Activated CD8-positive, alpha-beta memory T cell treated with anti-CD3 and anti-CD28 coated beads for 48 hours (primary cell): ENCODE measurements around the gene CD69.
"Not testable (repeated sequence)": the region's sequence is repeated elsewhere in the genome, so short reads cannot be mapped to it uniquely, and the experiment has no call there.

Source experiments
- DNase-seq, 3 experiments: peaks; one replicate each; pipeline ENCODE4 v3.0.0-alpha.2; 2020; ENCODE audit warnings: low read depth in 2 of 3, low spot score in 2 of 3

CD69 gene

DNA sequence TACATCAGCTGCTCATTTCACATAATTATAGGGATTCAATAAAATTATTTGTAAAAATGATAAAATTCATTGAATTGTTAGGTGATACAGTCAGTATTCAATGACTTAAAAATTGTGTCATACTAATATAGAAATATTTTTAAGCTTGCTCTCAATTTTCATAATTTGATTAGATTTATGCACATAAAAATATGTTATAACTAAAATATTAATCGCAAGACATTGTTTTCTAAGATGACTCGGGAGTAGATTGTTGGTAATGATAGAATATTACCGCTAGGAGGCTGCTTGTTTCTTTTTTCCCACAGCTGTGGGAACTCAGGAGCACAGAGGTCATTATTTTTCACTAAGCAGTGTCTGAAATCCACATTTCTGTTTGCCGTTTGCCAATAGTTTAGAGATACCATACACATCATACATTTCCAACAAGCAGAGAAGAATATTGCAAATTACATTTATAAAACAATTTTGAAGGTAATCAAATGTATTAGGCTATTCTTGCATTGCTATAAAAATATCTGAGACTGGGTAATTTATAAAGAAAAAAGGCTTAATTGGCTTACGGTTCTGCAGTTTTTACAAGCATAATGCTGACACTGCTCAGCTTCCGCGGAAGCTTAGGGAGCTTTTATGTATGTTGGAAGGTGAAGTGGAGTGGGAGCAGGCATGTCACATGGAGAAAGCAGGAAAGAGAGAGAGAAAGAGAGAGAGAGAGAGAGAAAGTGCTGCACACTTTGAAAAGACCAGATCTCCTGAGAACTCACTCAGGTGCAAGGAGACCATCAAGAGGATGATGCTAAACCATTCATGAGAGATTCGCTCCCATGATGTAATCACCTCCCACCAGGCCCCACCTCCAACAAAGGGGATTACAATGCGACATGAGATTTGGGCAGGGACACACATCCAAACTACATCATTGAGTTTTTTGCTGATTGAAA, 9.2 kb downstream of the CD69 start:
- no peak for DNase-seq

DNA sequence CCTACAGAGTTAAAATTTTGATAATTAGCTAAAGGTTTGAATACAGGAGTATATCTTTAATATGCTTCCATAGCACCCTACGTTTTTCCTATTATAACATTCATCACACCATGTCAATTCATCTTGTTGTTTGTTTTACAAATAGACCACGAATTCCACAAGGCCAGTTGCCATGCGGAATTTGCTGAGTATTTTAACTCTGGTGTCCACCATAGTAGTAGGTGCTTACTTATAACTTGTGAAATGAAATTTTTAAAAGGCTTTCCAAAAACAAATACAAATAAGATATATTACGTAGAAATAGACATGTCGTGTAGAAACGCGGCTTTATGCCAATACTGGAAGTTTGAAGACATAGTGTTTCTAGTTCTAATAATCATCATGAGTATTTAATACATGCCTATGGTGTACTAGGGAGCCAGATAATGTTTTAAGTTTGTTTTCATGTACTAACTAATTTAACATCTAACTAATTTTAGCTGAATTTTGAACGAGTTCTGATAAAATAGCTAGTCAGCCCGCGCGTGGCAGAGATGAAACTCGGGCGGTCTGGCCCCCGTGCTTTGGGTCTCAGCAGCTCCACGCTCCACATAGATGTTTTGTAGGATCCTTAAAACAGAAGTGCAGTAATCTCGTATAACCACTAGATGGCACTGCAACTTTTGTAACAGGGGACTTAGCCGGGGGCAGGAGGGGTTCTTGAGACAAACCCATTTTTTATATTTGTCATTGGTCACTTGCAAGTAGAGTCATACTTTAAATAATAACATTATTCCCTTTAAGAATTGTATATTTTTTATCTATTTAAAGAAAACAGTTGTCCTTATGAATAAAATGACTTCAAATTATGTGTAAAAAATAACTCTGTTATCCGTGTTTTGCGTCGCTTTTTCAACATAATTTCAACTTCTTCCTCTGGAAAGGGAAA, 10.2 kb downstream of the CD69 start:
- no peak for DNase-seq

DNA sequence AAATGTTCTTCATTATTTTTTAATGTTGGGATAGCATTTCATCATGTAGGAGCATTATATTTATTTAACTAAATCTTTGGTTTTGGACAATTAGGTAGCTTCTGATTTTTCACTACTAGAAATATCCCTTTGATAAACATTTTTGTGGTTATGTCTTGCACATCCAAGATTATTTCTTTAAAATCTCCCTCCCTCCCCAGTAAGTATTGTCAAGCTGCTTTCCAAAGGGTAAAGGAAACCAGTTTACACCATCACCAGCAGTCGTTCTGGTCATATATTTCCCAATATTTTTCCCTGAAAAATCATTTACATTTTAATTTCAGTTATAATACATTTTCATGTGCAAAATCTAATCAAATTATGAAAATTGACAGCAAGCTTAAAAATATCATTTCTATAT, 11.1 kb downstream of the CD69 start:
- no peak for DNase-seq

DNA sequence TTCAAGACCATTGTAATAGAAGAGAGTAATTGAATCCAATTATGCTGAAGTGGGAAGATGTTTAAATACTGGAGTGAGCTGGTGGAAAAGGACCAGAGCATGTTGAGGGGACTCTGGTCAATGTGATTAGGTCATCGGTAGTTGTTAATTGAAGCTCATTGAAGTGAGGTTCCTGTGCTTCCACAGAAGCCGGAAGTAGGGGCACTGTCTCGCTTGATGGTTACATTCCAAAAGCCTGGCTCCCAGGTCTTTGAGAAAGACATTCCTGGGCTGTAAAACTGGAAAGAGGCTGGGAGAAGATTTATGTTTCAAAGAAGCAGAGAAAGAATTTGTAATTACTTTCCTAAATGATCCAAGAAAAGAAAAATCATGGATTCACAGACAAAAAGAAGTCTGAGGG, 15.5 kb downstream of the CD69 start:
- no peak for DNase-seq

DNA sequence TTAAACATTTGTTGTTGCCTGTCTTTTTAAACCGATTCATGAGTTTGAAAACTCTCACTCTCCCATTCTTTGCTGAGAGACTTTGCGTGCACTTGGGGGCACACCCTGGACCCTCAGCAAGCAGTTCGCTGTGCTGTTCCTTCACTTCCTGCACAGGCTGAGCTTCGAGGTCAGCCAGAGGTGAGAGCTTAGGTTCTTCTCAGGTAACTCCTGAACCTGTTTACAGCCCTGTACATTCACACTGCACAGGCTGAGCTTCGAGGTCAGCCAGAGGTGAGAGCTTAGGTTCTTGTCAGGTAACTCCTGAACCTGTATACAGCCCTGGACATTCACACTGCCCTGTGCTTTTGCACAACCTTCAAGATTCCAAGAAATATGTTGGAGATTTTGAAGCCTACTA, 18.0 kb downstream of the CD69 start:
- no peak for DNase-seq

DNA sequence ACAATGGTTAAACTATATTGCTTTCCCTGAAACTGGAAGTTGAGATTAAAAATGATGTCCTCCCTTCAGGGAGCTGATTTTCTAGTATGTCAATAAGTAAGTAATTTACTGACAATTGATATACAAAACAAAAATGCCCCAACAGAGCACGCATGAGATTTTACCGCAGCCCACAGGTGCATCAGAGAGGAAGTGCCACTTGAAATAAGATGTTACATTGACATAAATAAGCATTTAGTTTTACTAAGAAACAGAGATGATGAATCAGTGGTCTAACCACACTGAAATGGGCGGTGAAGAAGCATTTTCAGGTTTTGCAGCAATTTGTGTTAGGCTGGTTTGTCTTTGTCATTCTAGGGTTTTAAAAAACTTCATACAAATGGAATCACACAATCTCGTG, 19.0 kb downstream of the CD69 start:
- DNase-seq: no peak

DNA sequence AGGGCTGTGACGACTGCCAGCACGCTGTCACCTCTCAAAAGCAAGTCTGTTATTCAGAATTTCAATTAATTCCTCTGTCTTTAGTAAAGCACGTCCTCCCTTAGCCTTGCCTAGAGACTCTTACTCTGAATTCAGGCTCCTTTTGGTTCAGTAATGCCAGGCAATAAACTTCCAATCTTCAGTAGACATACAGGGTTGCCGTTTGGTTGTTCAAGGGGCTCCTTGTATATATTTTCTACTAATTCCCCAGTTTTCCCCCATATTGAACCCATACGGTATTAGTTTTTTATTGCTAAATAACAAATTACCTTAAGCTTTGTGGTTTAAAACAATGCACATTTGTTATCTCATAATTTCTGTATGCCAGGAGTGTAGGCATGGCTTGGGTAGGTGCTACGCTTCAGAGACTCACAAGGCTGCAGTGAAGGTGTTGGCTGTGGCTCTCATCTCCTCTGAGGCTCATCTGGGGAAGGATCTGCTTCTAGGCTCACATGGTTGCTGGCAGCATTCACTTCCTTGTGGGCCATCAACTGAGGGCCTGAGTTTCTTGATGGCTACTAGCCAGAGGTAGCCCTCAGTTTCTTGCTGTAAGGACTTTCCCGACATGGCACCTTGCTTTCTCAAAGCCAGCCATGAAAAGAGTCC, 20.5 kb downstream of the CD69 start:
- DNase-seq: no peak

DNA sequence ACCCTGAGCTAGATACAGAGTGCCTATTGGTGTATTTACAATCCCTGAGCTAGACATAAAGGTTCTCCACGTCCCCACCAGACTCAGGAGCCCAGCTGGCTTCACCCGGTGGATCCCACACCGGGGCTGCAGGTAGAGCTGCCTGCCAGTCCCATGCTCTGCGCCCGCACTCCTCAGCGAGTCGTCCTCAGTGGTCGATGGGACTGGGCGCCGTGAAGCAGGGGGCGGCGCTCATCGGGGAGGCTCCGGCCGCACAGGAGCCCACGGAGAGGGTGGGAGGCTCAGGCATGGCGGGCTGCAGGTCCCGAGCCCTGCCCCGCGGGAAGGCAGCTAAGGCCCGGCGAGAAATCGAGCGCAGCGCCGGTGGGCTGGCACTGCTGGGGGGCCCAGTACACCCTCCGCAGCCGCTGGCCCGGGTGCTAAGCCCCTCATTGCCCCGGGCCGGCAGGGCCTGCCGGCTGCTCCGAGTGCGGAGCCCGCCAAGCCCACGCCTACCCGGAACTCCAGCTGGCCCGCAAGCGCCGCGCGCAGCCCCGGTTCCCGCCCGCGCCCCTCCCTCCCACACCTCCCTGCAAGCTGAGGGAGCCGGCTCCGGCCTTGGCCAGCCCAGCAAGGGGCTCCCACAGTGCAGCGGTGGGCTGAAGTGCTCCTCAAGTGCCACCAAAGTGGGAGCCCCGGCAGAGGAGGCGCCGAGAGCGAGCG, 21.1 kb downstream of the CD69 start:
- DNase-seq: not testable (repeated sequence)

DNA sequence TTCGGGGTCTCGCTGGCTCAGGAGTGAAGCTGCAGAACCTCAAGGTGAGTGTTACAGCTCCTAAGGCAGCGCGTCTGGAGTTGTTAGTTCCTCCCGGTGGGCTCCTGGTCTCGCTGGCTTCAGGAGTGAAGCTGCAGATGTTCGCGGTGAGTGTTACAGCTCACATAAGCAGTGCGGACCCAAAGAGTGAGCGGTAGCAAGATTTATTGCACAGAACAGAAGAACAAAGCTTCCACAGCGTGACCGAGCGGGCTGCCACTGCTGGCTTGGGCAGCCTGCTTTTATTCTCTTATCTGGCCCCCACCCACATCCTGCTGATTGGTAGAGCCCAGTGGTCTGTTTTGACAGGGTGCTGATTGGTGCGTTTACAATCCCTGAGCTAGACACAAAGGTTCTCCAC, 21.8 kb downstream of the CD69 start:
- DNase-seq: not testable (repeated sequence)

DNA sequence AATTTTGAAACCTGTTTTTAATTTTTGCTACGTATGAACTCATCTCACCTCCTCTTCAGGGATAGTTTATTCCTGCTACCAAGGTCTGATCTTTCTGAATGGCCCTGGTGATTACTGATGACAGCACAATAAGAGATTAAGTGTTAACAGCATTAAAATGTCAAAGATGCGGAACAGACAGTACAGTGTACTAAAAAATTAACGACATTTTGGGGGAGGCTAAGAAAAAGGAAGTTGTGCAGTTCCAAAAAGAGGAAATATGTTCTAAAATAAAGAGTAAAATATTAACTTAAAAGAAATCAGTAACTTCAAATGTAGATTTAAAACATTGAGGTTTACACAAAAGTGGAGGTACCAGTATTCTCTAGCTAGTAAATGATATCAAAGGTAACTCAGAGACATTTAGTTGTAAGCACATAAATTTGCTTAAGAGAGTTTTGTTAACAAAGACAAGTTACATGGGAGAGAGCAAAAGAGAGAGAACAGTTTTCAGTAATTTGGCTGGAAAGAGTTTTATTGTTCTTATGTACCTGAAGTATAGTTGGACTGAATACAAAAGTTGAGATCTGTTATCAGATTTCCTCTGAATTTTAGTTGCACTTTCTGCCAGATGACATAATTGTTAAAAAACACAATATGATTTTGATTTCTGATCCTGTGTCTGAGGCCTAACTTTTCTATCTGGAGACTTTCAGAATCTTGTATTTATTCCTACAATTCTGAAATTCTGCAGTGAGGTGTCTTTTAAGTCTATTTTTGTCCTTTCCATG, 23.6 kb downstream of the CD69 start:
- DNase-seq: no peak

DNA sequence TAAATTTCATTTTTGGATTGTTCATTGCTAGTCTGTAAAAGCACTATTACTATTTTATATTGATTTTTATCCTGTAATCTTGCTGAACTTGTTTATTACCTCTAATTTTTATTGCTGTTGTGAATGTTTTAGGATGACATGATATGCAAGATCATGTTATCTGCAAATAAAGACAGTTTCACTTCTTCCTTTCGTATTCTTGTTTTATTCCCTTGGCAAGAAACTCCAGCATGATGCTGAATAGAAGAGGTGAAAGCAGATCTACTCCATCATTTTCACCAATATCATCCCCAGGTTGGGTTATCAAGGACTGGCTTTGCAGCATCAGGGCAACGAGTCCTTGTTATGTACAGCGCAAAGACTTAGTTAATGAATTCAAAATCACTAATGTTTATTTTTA, 25.1 kb downstream of the CD69 start:
- DNase-seq: no peak

DNA sequence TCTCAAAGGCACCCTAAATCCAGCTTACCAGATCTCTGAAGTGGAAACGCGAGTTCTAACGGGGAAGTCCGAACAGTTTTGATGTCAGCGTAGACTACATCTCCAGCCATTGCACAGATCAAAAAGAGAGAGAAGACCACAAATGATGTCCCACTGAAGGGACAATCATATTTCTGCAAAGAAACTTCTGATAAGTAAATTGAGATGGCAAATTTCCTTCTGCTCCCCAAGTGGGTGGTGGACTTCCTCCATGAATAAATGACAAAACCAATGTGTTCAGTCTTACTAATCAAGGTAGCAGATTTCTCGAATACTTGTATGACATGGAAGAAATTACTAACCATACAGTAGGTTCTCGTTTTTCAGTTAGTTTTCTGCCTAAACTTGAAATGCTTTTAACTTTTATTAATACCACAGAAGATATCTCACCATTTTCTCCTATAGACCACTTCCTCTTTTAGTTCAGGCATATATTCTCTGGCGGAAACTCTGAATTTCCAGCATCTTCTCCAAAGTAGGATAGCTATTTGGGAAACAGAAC, 27.7 kb downstream of the CD69 start, which contains the start of gene CLECL1:
CLECL1 (minus strand) TSS at position 177 of the 541 bp plus-strand sequence.
- no peak for DNase-seq

DNA sequence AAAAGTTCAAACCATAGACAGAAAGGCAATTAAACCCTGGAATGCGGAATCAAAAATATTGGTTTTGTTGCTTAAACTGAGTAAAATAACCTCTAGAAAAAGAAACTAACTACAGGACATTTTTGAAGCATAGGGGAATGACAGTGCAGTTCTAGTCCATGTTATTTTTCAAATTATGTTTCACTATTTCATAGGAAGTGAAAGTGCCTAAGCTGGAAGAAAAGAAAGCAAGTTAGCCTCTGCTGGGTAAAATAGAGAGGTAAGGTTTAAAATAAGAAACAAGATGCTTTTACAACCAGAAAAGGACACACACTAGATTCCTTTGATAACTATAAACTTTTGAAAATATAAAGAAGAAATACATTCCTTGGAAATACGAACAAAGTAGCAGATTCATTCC, 28.9 kb downstream of the CD69 start:
- no peak for DNase-seq

DNA sequence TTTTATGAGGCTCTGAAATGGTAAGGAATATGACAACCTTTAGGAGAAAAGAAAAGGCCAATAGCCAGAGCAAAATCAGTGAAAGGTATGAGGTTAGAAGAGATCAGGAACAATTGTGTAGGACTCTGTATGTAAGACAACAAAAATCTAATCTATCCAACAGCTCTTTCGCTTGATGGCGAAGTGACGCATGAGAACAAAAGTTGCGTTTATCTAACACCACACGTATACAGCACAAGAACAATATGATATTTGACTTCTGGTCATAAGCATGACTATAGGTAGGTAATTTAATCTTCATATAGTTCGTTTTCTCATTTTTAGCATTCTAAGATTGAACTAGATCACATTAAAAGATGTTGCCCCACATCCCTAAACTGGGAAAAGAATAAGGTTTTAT, 29.3 kb downstream of the CD69 start:
- DNase-seq: no peak

DNA sequence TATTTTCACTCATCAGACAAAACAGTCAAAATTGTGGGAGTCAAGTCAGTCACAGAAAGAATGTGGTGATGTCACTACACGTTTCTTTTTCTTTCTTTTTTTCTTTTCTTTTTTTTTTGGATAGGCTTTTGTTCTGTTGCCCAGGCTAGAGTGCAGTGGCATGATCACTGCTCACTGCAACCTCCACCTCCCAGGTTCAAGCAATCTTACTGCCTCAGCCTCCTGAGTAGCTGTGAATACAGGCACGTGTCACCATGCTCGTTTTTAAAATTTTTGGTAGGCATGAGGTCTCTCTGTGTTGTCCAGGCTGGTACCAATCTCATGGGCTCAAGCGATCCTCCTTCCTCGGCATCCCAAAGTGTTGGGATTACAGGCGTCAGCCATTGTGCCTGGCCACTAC, 30.1 kb downstream of the CD69 start:
- DNase-seq: no peak

DNA sequence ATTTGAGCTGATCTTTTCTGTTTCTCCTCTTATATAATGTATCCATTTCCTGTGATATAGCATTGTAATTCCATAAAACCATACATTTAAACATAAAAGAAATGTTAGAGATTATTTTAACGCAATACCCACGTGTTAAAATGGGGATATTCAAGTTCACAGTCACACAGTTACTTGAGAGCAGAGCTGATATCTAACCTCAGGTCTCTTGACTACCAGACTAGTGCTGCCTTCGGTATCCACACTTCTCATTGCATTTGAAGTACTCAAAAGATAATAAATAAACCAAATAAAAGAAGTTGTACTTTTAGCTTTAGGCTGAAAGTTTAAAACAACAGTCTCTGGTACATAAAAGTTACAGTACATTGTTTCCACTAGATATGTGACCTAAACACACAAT, 30.7 kb downstream of the CD69 start:
- no peak for DNase-seq

DNA sequence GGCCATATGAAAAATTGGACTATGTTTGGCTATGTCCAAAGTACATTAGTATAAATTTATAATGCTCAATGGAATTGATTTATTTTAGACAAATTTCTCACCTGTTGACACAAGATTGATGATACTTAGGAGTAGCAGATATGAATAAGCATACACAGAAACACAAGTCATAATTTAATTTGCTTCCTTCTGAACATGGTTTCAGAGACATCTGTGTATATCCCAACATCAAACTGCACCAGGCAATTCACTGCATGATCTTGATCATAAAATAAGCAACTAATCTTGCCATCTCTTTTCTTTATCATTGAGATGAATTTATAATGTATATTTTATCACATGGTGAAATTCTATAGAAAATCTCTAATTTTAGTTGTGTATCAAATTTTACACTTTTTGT, 31.6 kb downstream of the CD69 start:
- no peak for DNase-seq

DNA sequence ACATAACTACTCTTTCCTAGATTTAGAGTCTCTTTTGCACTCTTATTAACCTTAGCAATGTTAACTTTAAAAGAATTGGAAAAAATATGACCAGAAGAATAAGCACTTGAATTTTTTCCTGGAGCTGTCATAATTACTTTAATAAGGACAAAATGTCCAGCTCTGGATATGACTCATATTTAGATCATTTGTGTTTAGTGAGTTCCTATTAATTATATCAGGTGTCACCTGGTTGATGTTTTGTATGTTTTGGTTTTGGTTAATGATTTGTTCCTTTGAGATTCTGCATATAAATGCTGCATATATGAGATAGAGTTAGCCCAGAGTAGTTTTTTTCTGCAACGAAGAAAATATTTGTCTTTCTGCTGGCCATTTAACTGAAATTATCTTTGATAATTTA, 32.9 kb downstream of the CD69 start:
- no peak for DNase-seq

DNA sequence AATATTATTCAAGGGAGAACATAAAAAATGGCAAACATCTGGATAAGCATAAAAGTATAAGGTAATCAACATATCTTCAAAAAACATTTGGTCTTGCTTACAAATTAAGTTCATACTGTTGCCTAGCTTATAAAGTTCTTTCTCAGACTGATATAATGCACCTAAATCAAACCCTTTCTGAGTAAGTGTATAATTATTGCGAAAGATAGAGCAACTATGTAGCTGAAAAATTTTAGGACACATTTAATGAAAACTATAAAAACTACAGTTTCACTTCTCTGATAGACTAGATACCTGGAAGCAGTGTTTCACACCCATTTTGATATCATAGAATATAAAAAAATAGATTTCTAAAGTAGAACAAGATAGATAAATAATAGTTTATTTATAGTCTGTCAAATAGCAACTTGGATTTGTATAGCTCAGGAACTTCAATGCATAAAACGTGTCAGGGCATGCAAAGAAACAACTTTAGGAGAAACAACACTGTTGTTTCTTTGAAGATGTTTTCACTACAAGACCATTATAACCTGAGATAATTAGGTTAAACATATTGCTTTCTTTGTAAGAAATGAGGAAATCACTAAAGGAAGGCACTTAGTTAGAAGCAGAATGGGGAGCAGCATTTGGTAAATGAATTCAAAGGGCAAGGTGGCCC, 35.4 kb downstream of the CD69 start:
- no peak for DNase-seq
